Stomach (tissue), 9 donors: ENCODE results near the gene TOX2. TPM values are rescaled to one million over a fixed set of nuclear protein-coding genes. Genes with fewer than 3 reads are reported as not detected.

ENCODE experiments used
- DNase-seq, 2 donors: peaks; one replicate each; pipeline versions ENCODE4 v3.0.0 to v3.0.0-alpha.2; 2013 to 2019
- H3K27ac ChIP-seq, 5 donors: fragments of 200-600 bp in 4 of 5; sonication (generic) in 4 of 5; one replicate each; pipeline ENCODE4 v1.5.1; 2013 to 2019; ENCODE audit warnings: mild to moderate bottlenecking in 1 of 5, moderate library complexity in 1 of 5
- H3K27me3 ChIP-seq, 3 donors: fragments of 200-600 bp; sonication (generic); one replicate each; pipeline ENCODE4 v1.5.1; 2017 to 2019; ENCODE audit warnings: mixed run types in 1 of 3
- H3K36me3 ChIP-seq, 4 donors: fragments of 200-600 bp; sonication (generic); 1 replicate in 3 of 4; 2 replicates in 1 of 4; pipeline ENCODE4 v1.5.1; 2016 to 2019
- H3K4me1 ChIP-seq, 4 donors: fragments of 200-600 bp; sonication (generic); one replicate each; pipeline ENCODE4 v1.5.1; 2016 to 2019
- H3K4me3 ChIP-seq, 4 donors: fragments of 200-600 bp; sonication (generic) in 3 of 4; one replicate each; pipeline ENCODE4 v1.5.1; 2016 to 2019; ENCODE audit warnings: mild to moderate bottlenecking in 1 of 4
- H3K9me3 ChIP-seq, 4 donors: fragments of 200-600 bp; sonication (generic); one replicate each; pipeline ENCODE4 v1.5.1; 2016 to 2019
- CTCF ChIP-seq, 7 experiments: fragments of 450-650 bp in 4 of 7; fragments of 200-600 bp in 3 of 7; sonication (generic) in 3 of 7; IDR thresholded peaks; one replicate each; pipeline ENCODE4 v1.5.1; 2016 to 2019; ENCODE audit warnings: antibody characterized with exemption in 7 of 7, control low read depth in 2 of 7, mild to moderate bottlenecking in 1 of 7
- EP300 ChIP-seq: sonication (generic); formaldehyde crosslinking; IDR thresholded peaks from one replicate; pipeline ENCODE4 v1.6.1; 2017; ENCODE audit warnings: antibody characterized with exemption
- POLR2A ChIP-seq, 4 donors: fragments of 450-650 bp; IDR thresholded peaks; one replicate each; pipeline ENCODE4 v1.6.1; 2016; ENCODE audit warnings: antibody characterized with exemption in 4 of 4, control low read depth in 2 of 4, mild to moderate bottlenecking in 1 of 4, moderate library complexity in 1 of 4
- POLR2AphosphoS5 ChIP-seq, 3 donors: sonication (generic); formaldehyde crosslinking; IDR thresholded peaks; one replicate each; pipeline ENCODE4 v1.6.1; 2016; ENCODE audit warnings: antibody characterized with exemption in 3 of 3
- WGBS, 5 donors: extraction: QIAGEN DNeasy Blood & Tissue Kit in 3 of 5; methylation state at CpG; one replicate each; pipeline versions ENCODE4 v1.1.5 to v1.1.7; 2013 to 2018; 5-methylcytosine and 5-hydroxymethylcytosine counted together
- intact Hi-C: fragments of 100-400 bp; cut with DNase I; formaldehyde crosslinking; loops from one replicate; pipeline ENCODE4 v1.15.1; 2023; ENCODE audit warnings: low total_unique reads
- polyA plus RNA-seq, 3 donors: library from polyadenylated mRNA; stranded (reverse); fragments of 200-250 nt; gene quantifications; one replicate each; pipeline ENCODE4 v1.2.3, GENCODE V29; 2013
- total RNA-seq, 5 donors: library from RNA; depleted of rRNA; stranded (reverse); fragments of >200 nt; gene quantifications; one replicate each; pipeline versions ENCODE4 v1.1.0 to v1.2.3, GENCODE V29; 2014 to 2016
- donor health status: healthy with polysubstance abuse.
- donor health status: Bipolar disorder and iron deficiency.
- donor health status: healthy.

The TOX2 gene
- total and polyA plus RNA-seq, 8 donors: 0.87 to 20.2 (median 7.0) TPM; not detected in 1

- WGBS, 5 donors: 57 to 66% (median 61%) methylated on average over 9 of the region's 9 CpGs
- no peaks in the 10 kb centered on the region for H3K36me3 ChIP-seq
- H3K27ac ChIP-seq: no peak overlapping the region
- peaks cover 0 to 16% (median 0%) of the 10 kb centered on the region in 3 donors for H3K27me3 ChIP-seq
- intact Hi-C loops: no loop called here
- no peak overlapping the region for H3K4me3 ChIP-seq
- H3K9me3 ChIP-seq: no peaks in the 10 kb centered on the region
- H3K4me1 ChIP-seq: peaks cover 0 to 9% (median under 1%) of the 10 kb centered on the region in 4 donors
- TF ChIP-seq CTCF (IDR thresholded peaks at IDR 0.05) (peak in 2 of 7 experiments; percentile 21 to 35), POLR2A (IDR thresholded peaks at IDR 0.05) (no peak), EP300 (no peak), POLR2AphosphoS5 (IDR thresholded peaks at IDR 0.05) (no peak)
- DNase-seq: peak in 1 of 2 donors; percentile 37
These were observed 178.0 kb downstream of the TOX2 start for GRCh38 chr20:44092551-44093248.

- TF ChIP-seq POLR2AphosphoS5 (IDR thresholded peaks at IDR 0.05) (no peak), POLR2A (IDR thresholded peaks at IDR 0.05) (no peak), CTCF (IDR thresholded peaks at IDR 0.05) (no peak), EP300 (no peak)
- 79 to 89% (median 82%) methylated on average over 2 of the region's 2 CpGs for WGBS, 5 donors
- H3K36me3 ChIP-seq: no peaks in the 10 kb centered on the region
- no peaks in the 10 kb centered on the region for H3K9me3 ChIP-seq
- no peak overlapping the region for H3K4me3 ChIP-seq
- no peak overlapping the region for H3K27ac ChIP-seq
- H3K27me3 ChIP-seq: peaks cover 0 to 16% (median 0%) of the 10 kb centered on the region in 3 donors
- intact Hi-C loops: no loop called here
- peaks cover 0 to 12% (median 3%) of the 10 kb centered on the region in 4 donors for H3K4me1 ChIP-seq
- no peak for DNase-seq
These were observed 178.6 kb downstream of the TOX2 start for GRCh38 chr20:44093249-44093582.

- no peak overlapping the region for H3K27ac ChIP-seq
- no peaks in the 10 kb centered on the region for H3K9me3 ChIP-seq
- peaks cover 0 to 26% (median 0%) of the 10 kb centered on the region in 3 donors for H3K27me3 ChIP-seq
- intact Hi-C loops: no loop called here
- no peaks in the 10 kb centered on the region for H3K36me3 ChIP-seq
- TF ChIP-seq CTCF (IDR thresholded peaks at IDR 0.05): no peak
- no peak for TF ChIP-seq EP300
- no peak for TF ChIP-seq POLR2AphosphoS5 (IDR thresholded peaks at IDR 0.05)
- no peak for TF ChIP-seq POLR2A (IDR thresholded peaks at IDR 0.05)
- H3K4me3 ChIP-seq: no peak overlapping the region
- WGBS, 5 donors: 72 to 81% (median 78%) methylated on average over 7 of the region's 7 CpGs
- H3K4me1 ChIP-seq: peaks cover 0 to 7% (median 3%) of the 10 kb centered on the region in 4 donors
- DNase-seq: no peak
These were observed 181.2 kb downstream of the TOX2 start for GRCh38 chr20:44095831-44096230.

GRCh38 chr20:44097521-44098255, 183.0 kb downstream of the TOX2 start:
- no peaks in the 10 kb centered on the region for H3K36me3 ChIP-seq
- no peak overlapping the region for H3K4me3 ChIP-seq
- TF ChIP-seq POLR2A (IDR thresholded peaks at IDR 0.05) (no peak), POLR2AphosphoS5 (IDR thresholded peaks at IDR 0.05) (no peak), EP300 (no peak), CTCF (IDR thresholded peaks at IDR 0.05) (no peak)
- no peak overlapping the region for H3K27ac ChIP-seq
- peaks cover 0 to 26% (median 0%) of the 10 kb centered on the region in 3 donors for H3K27me3 ChIP-seq
- WGBS, 5 donors: 63 to 71% (median 65%) methylated on average over 13 to 14 of the region's 14 CpGs
- intact Hi-C loops: no loop called here
- peaks cover 0 to 7% (median 3%) of the 10 kb centered on the region in 4 donors for H3K4me1 ChIP-seq
- H3K9me3 ChIP-seq: peaks cover 0 to 9% (median 4%) of the 10 kb centered on the region in 4 donors
- DNase-seq: peak in 1 of 2 donors; percentile 52
